C4-2B (cell line): ENCODE measurements around the gene PGM3.

ENCODE experiments used
- H3K27ac ChIP-seq: fragments of 450-650 bp; 2 replicates; pipeline ENCODE4 v1.5.1; 2017
- CTCF ChIP-seq: fragments of 450-650 bp; conservative IDR thresholded peaks from 2 replicates; pipeline ENCODE4 v1.5.1; 2017; ENCODE audit warnings: mild to moderate bottlenecking
- ZFX ChIP-seq: fragments of 450-650 bp; IDR thresholded peaks from 2 replicates; pipeline ENCODE4 v1.6.1; 2017

The PGM3 gene

GRCh38 chr6:83218646-83219045, 25.6 kb upstream of the PGM3 start:
- TF ChIP-seq ZFX (no peak), CTCF (no peak)
- H3K27ac ChIP-seq = no peak overlapping the region

GRCh38 chr6:83216806-83217205, 23.7 kb upstream of the PGM3 start:
- H3K27ac ChIP-seq = no peak overlapping the region
- TF ChIP-seq ZFX (no peak), CTCF (no peak)

GRCh38 chr6:83215131-83216047, 22.3 kb upstream of the PGM3 start:
- no peak overlapping the region for H3K27ac ChIP-seq
- TF ChIP-seq CTCF (peak; percentile 88), ZFX (no peak)

DNA sequence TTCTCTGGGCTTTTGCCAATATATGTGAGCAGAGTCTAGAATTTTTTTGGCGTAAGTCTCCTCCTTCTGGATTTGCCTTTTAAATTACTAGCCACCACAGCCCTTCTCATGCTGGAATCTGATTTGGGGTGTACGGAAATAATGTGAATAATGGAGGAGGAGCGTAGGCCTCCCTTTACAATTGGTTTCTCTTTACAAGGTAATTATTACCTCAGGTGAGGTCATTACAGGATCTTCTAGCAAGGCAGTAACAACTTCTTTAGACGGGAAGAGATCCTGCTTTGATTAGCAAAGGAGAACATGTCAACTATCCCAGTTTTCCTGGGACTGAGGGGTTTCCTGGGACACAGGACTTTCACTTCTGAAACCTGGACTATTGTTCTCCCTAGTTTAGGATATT, 9.0 kb upstream of the PGM3 start:
- TF ChIP-seq CTCF (no peak), ZFX (no peak)
- H3K27ac ChIP-seq = no peak overlapping the region

DNA sequence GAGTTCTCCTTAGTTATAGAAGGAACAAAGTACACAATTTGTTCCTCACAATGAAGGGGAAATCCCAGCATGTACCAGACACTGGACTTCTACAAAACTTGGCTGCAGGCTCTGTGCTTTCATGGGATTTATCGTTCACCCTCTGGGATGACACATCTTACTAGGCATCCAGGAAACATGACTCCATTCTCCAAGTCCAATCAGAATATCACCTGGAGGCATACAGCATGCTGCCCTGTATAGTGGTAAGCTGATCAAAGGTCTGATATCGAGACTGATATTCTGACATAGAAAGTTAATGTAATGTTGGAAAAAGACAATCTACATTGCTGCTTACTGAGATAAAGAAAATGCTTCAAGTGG, 6.8 kb upstream of the PGM3 start:
- TF ChIP-seq CTCF = no peak
- H3K27ac ChIP-seq = peak overlapping the region; percentile 37; the same call in 1 of the 2 replicates

DNA sequence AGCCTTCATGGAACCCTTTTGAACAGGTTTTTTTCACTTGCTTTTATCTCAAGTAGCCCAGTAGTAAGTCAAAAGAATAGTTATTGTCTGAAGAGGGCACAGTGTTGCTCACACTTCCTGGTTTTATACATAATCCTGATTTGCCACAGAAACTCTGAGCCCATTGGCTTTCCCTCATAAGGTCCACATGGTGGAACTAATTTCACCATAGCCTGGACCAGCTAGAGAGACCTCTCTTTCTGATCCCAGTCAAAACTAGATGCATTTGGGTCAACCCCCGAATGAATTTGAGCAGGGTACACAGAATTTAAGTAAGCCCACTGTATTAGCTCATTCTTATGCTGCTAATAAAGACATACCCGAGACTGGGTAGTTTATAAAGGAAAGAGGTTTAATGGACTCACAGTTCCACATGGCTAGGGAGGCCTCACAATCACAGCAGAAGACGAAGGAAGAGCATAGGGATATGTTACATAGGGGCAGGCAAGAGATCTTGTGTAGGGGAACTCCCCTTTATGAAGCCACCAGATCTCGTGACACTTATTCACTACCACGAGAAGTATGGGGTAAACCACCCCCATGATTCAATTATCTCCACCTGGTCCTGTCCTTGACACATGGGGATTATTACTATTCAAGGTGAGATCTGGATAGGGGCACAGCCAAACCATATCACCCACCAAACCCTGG, 6.3 kb upstream of the PGM3 start:
- TF ChIP-seq CTCF (no peak), ZFX (no peak)
- H3K27ac ChIP-seq = peak overlapping the region; percentile 37; the same call in 1 of the 2 replicates

- peak overlapping the region; percentile 37; the same call in 1 of the 2 replicates for H3K27ac ChIP-seq
- TF ChIP-seq ZFX (no peak), CTCF (no peak)
Observed at GRCh38 chr6:83198486-83199172, 5.6 kb upstream of the PGM3 start.
